GM18499 (cell line): ENCODE measurements around the gene FABP7.

ENCODE experiments used
- ATAC-seq: cut with Tn5 transposase; IDR thresholded peaks from one replicate; pipeline ENCODE4 v1.9.1; 2021; ENCODE audit warnings: moderate number of reproducible peaks; ENCODE audit not compliant: insufficient read depth, unreplicated experiment

Gene FABP7

GRCh38 chr6:122755901-122756300, 23.6 kb upstream of the FABP7 start:
- no peak for ATAC-seq

- peak; percentile 99 for ATAC-seq
Measured at GRCh38 chr6:122758927-122759334, 20.6 kb upstream of the FABP7 start.

GRCh38 chr6:122760330-122760729, 19.2 kb upstream of the FABP7 start:
- ATAC-seq: no peak

- ATAC-seq: no peak
Measured at GRCh38 chr6:122766256-122766655, 13.3 kb upstream of the FABP7 start.

GRCh38 chr6:122770835-122771601, 8.5 kb upstream of the FABP7 start:
- ATAC-seq: no peak

GRCh38 chr6:122772724-122773415, 6.6 kb upstream of the FABP7 start:
- ATAC-seq: no peak

- ATAC-seq: no peak
Measured at GRCh38 chr6:122775975-122776374, 3.5 kb upstream of the FABP7 start.

- no peak for ATAC-seq
Measured at GRCh38 chr6:122778302-122778701, 1.2 kb upstream of the FABP7 start.

- no peak for ATAC-seq
Measured at GRCh38 chr6:122778985-122779661, 393 bp upstream of the FABP7 start.

GRCh38 chr6:122780114-122780513, 598 bp downstream of the FABP7 start:
- ATAC-seq: no peak

GRCh38 chr6:122781716-122782115, 2.2 kb downstream of the FABP7 start:
- no peak for ATAC-seq

- ATAC-seq: no peak
Measured at GRCh38 chr6:122783401-122783800, 3.9 kb downstream of the FABP7 start.

GRCh38 chr6:122785891-122786290, 6.4 kb downstream of the FABP7 start:
- no peak for ATAC-seq

GRCh38 chr6:122787721-122788120, 8.2 kb downstream of the FABP7 start:
- ATAC-seq: no peak

GRCh38 chr6:122788208-122788607, 8.7 kb downstream of the FABP7 start:
- ATAC-seq: no peak

- ATAC-seq: peak; percentile 16
Measured at GRCh38 chr6:122788663-122789181, 9.2 kb downstream of the FABP7 start.

GRCh38 chr6:122789182-122790027, 9.9 kb downstream of the FABP7 start, which contains the start of gene SMPDL3A:
Gene SMPDL3A, plus strand, starts transcription at chr6:122789258. Its CDS starts 89 bp downstream, at chr6:122789347.
- peak; percentile 33 for ATAC-seq

GRCh38 chr6:122790028-122790422, 10.5 kb downstream of the FABP7 start:
- peak; percentile 4 for ATAC-seq

GRCh38 chr6:122790423-122791309, 11.2 kb downstream of the FABP7 start:
- ATAC-seq: no peak
